Measurements from ENCODE around the gene CARD11. TPM values are rescaled to one million over a fixed set of nuclear protein-coding genes. Genes with fewer than 3 reads are reported as not detected.
"Not testable (repeated sequence)": the region's sequence is repeated elsewhere in the genome, so short reads cannot be mapped to it uniquely, and the experiment has no call there.

CARD11 gene
- total and polyA plus RNA-seq, 5 donors from 2014 or later, result 7.1 to 118 (median 10.8) TPM

DNA sequence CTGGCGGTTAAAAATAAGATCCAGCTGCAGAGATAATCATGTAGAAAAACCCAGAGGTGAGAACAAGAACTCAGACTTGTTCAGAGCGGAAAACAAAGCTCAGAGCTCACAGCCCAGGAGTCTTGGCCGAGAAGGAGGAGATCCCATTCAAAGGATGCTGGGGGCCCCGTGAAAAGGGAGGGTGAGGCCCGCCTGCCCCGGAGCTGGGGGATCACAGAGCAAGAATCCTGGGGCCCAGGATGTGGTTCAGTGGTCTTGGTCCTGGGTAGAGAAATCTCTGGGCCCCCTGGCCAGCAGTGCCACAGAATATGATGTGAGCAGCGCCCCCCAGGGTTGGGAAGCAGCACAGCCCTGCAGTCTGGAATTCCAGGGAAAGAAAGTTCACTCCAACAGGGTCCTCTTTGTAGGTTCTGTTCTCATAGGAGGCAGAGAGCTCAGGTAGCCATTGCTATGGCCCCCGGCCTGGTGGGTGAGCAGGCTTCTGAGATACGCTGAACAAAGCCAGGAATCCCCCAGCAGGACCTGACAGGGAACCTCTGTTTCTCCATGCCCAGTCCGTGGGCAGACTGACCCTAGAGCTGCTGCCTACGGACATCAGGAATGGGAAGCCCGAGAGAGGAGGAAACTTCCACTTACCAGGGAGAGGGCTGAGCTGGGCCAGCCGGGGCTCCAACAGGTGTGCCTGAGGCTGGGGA, 121.9 kb downstream of the CARD11 start:
- no peak for ATAC-seq (ENCODE audit: low read depth in 2 of 2)
- DNase-seq, result no peak
- Mint-ChIP-seq H3K9me3 (peaks cover 0 to 8% (median 0%) of the 10 kb centered on the region in 7 donors), H3K4me3 (no peak overlapping the region), H3K27ac (peak overlapping the region in 1 of 3 donors; percentile 12), H3K4me1 (peaks cover 0 to 7% (median 3%) of the 10 kb centered on the region in 4 donors), H3K36me3 (peaks cover 43% of the 10 kb centered on the region), H3K27me3 (no peaks in the 10 kb centered on the region)
- Histone ChIP-seq H3K4me3 (ENCODE audit: low read depth, low read length) (no peak overlapping the region), H3K27ac (ENCODE audit: insufficient read depth, low read length, poor library complexity, severe bottlenecking) (no peak overlapping the region), H3K27me3 (ENCODE audit: control insufficient read depth, insufficient read depth, low read length) (no peaks in the 10 kb centered on the region), H3K36me3 (ENCODE audit: control insufficient read depth, insufficient read depth, low read length) (peaks cover 78% of the 10 kb centered on the region), H3K4me1 (ENCODE audit: control insufficient read depth, insufficient read depth, low read length, poor library complexity, severe bottlenecking) (no peaks in the 10 kb centered on the region), H3K9me3 (ENCODE audit: control insufficient read depth in 2 of 2, low read length in 2 of 2) (no peaks in the 10 kb centered on the region)

DNA sequence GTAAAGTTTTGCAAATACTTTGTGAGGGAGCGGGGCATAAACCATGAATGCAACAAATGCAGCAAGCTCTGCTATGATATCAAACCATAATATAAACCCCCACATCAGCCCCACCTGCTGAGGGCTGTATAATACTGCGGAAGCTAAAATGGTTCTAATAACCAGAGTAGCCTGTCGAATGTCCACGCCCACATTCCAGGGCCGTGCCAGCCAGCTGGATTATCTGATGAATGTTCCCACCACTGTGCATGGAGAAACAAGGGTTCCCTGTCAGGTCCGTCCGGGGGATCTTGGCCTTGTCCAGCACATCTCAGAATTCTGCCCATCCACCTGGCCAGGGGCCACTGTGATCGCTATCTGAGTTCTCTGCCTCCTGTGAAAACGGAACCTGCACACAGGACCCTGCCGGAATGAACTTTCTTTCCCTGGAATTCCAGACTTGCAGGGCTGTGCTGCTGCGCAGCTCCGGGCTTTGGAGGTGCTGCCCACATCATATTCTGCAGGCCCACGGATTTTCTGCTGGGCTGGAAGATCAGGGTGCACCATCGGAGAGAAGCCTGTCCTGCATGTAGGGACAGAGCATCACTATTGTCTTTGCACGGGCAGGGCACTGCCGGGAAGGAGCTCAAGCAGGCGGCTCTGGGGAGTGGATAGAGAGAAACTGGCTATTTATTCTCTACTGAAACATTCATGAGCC, 122.6 kb downstream of the CARD11 start:
- Mint-ChIP-seq H3K9me3 (peaks cover 0 to 8% (median 0%) of the 10 kb centered on the region in 7 donors), H3K4me1 (peaks cover 0 to 7% (median 4%) of the 10 kb centered on the region in 4 donors), H3K36me3 (peaks cover 47% of the 10 kb centered on the region), H3K27ac (peak overlapping the region in 2 of 3 donors; percentile 12 to 20), H3K27me3 (no peaks in the 10 kb centered on the region), H3K4me3 (no peak overlapping the region)
- no peak overlapping the region for H3K4me3 ChIP-seq (ENCODE audit: low read depth, low read length)
- DNase-seq (no peak), ATAC-seq (ENCODE audit: low read depth in 2 of 2) (no peak)
- H3K9me3 ChIP-seq (ENCODE audit: control insufficient read depth in 2 of 2, low read length in 2 of 2), result no peaks in the 10 kb centered on the region
- no peak overlapping the region for H3K27ac ChIP-seq (ENCODE audit: insufficient read depth, low read length, poor library complexity, severe bottlenecking)
- no peaks in the 10 kb centered on the region for H3K4me1 ChIP-seq (ENCODE audit: control insufficient read depth, insufficient read depth, low read length, poor library complexity, severe bottlenecking)
- no peaks in the 10 kb centered on the region for H3K27me3 ChIP-seq (ENCODE audit: control insufficient read depth, insufficient read depth, low read length)
- H3K36me3 ChIP-seq (ENCODE audit: control insufficient read depth, insufficient read depth, low read length), result peaks cover 81% of the 10 kb centered on the region

- not testable (repeated sequence) for H3K9me3 ChIP-seq (ENCODE audit: control insufficient read depth in 2 of 2, low read length in 2 of 2); H3K27me3 ChIP-seq (ENCODE audit: control insufficient read depth, insufficient read depth, low read length); H3K4me1 ChIP-seq (ENCODE audit: control insufficient read depth, insufficient read depth, low read length, poor library complexity, severe bottlenecking); DNase-seq; H3K4me3 ChIP-seq (ENCODE audit: low read depth, low read length); H3K27ac ChIP-seq (ENCODE audit: insufficient read depth, low read length, poor library complexity, severe bottlenecking); H3K4me1 Mint-ChIP-seq; ATAC-seq (ENCODE audit: low read depth in 2 of 2); H3K4me3 Mint-ChIP-seq; H3K27me3 Mint-ChIP-seq; H3K9me3 Mint-ChIP-seq
- peaks cover 83% of the 10 kb centered on the region for H3K36me3 ChIP-seq (ENCODE audit: control insufficient read depth, insufficient read depth, low read length)
- Mint-ChIP-seq H3K27ac (peak overlapping the region in 1 of 3 donors; percentile 66), H3K36me3 (peaks cover 45% of the 10 kb centered on the region)
Measured at GRCh38 chr7:2920480-2920879, 123.2 kb downstream of the CARD11 start.

- no peak overlapping the region for H3K4me3 Mint-ChIP-seq
- DNase-seq, result no peak
- Histone ChIP-seq H3K4me3 (ENCODE audit: low read depth, low read length) (no peak overlapping the region), H3K27me3 (ENCODE audit: control insufficient read depth, insufficient read depth, low read length) (no peaks in the 10 kb centered on the region), H3K9me3 (ENCODE audit: control insufficient read depth in 2 of 2, low read length in 2 of 2) (no peaks in the 10 kb centered on the region), H3K4me1 (ENCODE audit: control insufficient read depth, insufficient read depth, low read length, poor library complexity, severe bottlenecking) (no peaks in the 10 kb centered on the region), H3K36me3 (ENCODE audit: control insufficient read depth, insufficient read depth, low read length) (peaks cover 88% of the 10 kb centered on the region), H3K27ac (ENCODE audit: insufficient read depth, low read length, poor library complexity, severe bottlenecking) (no peak overlapping the region)
- H3K4me1 Mint-ChIP-seq, result peaks cover 0 to 7% (median 4%) of the 10 kb centered on the region in 4 donors
- no peaks in the 10 kb centered on the region for H3K27me3 Mint-ChIP-seq
- H3K9me3 Mint-ChIP-seq, result peaks cover 0 to 8% (median 0%) of the 10 kb centered on the region in 7 donors
- H3K27ac Mint-ChIP-seq, result no peak overlapping the region
- no peak for ATAC-seq (ENCODE audit: low read depth in 2 of 2)
- peaks cover 45% of the 10 kb centered on the region for H3K36me3 Mint-ChIP-seq
Measured at GRCh38 chr7:2920041-2920440, 123.6 kb downstream of the CARD11 start.

GRCh38 chr7:2919256-2919655, 124.4 kb downstream of the CARD11 start:
- H3K27ac Mint-ChIP-seq, result no peak overlapping the region
- ATAC-seq (ENCODE audit: low read depth in 2 of 2) (no peak), DNase-seq (no peak)
- peaks cover 86% of the 10 kb centered on the region for H3K36me3 ChIP-seq (ENCODE audit: control insufficient read depth, insufficient read depth, low read length)
- H3K9me3 ChIP-seq (ENCODE audit: control insufficient read depth in 2 of 2, low read length in 2 of 2), result no peaks in the 10 kb centered on the region
- no peaks in the 10 kb centered on the region for H3K27me3 Mint-ChIP-seq
- no peak overlapping the region for H3K27ac ChIP-seq (ENCODE audit: insufficient read depth, low read length, poor library complexity, severe bottlenecking)
- H3K4me1 ChIP-seq (ENCODE audit: control insufficient read depth, insufficient read depth, low read length, poor library complexity, severe bottlenecking), result no peaks in the 10 kb centered on the region
- H3K9me3 Mint-ChIP-seq, result peaks cover 0 to 8% (median 0%) of the 10 kb centered on the region in 7 donors
- H3K4me1 Mint-ChIP-seq, result peaks cover 0 to 7% (median 4%) of the 10 kb centered on the region in 4 donors
- H3K27me3 ChIP-seq (ENCODE audit: control insufficient read depth, insufficient read depth, low read length), result no peaks in the 10 kb centered on the region
- H3K4me3 Mint-ChIP-seq, result no peak overlapping the region
- H3K36me3 Mint-ChIP-seq, result peaks cover 45% of the 10 kb centered on the region
- H3K4me3 ChIP-seq (ENCODE audit: low read depth, low read length), result no peak overlapping the region

- peaks cover 0 to 8% (median 0%) of the 10 kb centered on the region in 7 donors for H3K9me3 Mint-ChIP-seq
- Histone ChIP-seq H3K4me1 (ENCODE audit: control insufficient read depth, insufficient read depth, low read length, poor library complexity, severe bottlenecking) (no peaks in the 10 kb centered on the region), H3K4me3 (ENCODE audit: low read depth, low read length) (no peak overlapping the region), H3K36me3 (ENCODE audit: control insufficient read depth, insufficient read depth, low read length) (peaks cover 85% of the 10 kb centered on the region), H3K9me3 (ENCODE audit: control insufficient read depth in 2 of 2, low read length in 2 of 2) (no peaks in the 10 kb centered on the region), H3K27ac (ENCODE audit: insufficient read depth, low read length, poor library complexity, severe bottlenecking) (no peak overlapping the region), H3K27me3 (ENCODE audit: control insufficient read depth, insufficient read depth, low read length) (no peaks in the 10 kb centered on the region)
- ATAC-seq (ENCODE audit: low read depth in 2 of 2) (no peak), DNase-seq (no peak)
- no peak overlapping the region for H3K4me3 Mint-ChIP-seq
- peaks cover 0 to 7% (median 4%) of the 10 kb centered on the region in 4 donors for H3K4me1 Mint-ChIP-seq
- peaks cover 39% of the 10 kb centered on the region for H3K36me3 Mint-ChIP-seq
- no peaks in the 10 kb centered on the region for H3K27me3 Mint-ChIP-seq
- H3K27ac Mint-ChIP-seq, result no peak overlapping the region
Measured at GRCh38 chr7:2918406-2918805, 125.3 kb downstream of the CARD11 start.

GRCh38 chr7:2915023-2915422, 128.6 kb downstream of the CARD11 start:
- no peak overlapping the region for H3K27ac ChIP-seq (ENCODE audit: insufficient read depth, low read length, poor library complexity, severe bottlenecking)
- H3K4me3 ChIP-seq (ENCODE audit: low read depth, low read length), result no peak overlapping the region
- no peaks in the 10 kb centered on the region for H3K9me3 ChIP-seq (ENCODE audit: control insufficient read depth in 2 of 2, low read length in 2 of 2)
- peaks cover 33% of the 10 kb centered on the region for H3K36me3 Mint-ChIP-seq
- H3K9me3 Mint-ChIP-seq, result peaks cover 0 to under 1% (median 0%) of the 10 kb centered on the region in 7 donors
- H3K4me1 ChIP-seq (ENCODE audit: control insufficient read depth, insufficient read depth, low read length, poor library complexity, severe bottlenecking), result no peaks in the 10 kb centered on the region
- H3K27me3 ChIP-seq (ENCODE audit: control insufficient read depth, insufficient read depth, low read length), result no peaks in the 10 kb centered on the region
- no peak overlapping the region for H3K4me3 Mint-ChIP-seq
- no peak for DNase-seq
- no peaks in the 10 kb centered on the region for H3K27me3 Mint-ChIP-seq
- H3K4me1 Mint-ChIP-seq, result peaks cover 0 to 5% (median 1%) of the 10 kb centered on the region in 4 donors
- H3K36me3 ChIP-seq (ENCODE audit: control insufficient read depth, insufficient read depth, low read length), result peaks cover 71% of the 10 kb centered on the region
- H3K27ac Mint-ChIP-seq, result no peak overlapping the region
- ATAC-seq (ENCODE audit: low read depth in 2 of 2), result no peak
